PC-3 (cell line): Measurements from ENCODE around the gene PTGDS. TPM values are rescaled to one million over a fixed set of nuclear protein-coding genes. Genes with fewer than 3 reads are reported as not detected.

ENCODE experiments used
- ATAC-seq: fragments of 200-7000 bp; cut with Tn5 transposase; 2 replicates; pipeline ENCODE4 v1.9.1; 2020; ENCODE audit warnings: mild to moderate bottlenecking, moderate library complexity
- BruUV-seq: library from RNA; stranded (reverse); fragments of 400-500 nt; replicated peaks from 2 replicates; lab custom pipeline; 2021; lab: Mats Ljungman, UMichigan
- CTCF ChIA-PET: fragments of 300-600 bp; sonication (Branson Sonifier 250); formaldehyde crosslinking; loops from one replicate; lab custom pipeline; 2022; ENCODE audit warnings: antibody characterized with exemption; lab: Charles Lee
- POLR2A ChIA-PET: fragments of 300-600 bp; sonication (Branson Sonifier 250); formaldehyde crosslinking; loops from one replicate; lab custom pipeline; 2022; ENCODE audit warnings: antibody characterized with exemption; ENCODE audit not compliant: unreplicated experiment; lab: Charles Lee
- DNase-seq: peaks from one replicate; pipeline ENCODE4 v3.0.0-alpha.2; 2015
- H2AFZ ChIP-seq: fragments of 300-600 bp; sonication (generic); 2 replicates; pipeline ENCODE4 v1.6.0; 2016; ENCODE audit warnings: antibody characterized with exemption, low read length
- H3F3A ChIP-seq: fragments of 300-600 bp; sonication (generic); one replicate; pipeline ENCODE4 v1.6.0; 2017; ENCODE audit warnings: antibody characterized with exemption, low read length, control low read depth, mild to moderate bottlenecking; ENCODE audit not compliant: unreplicated experiment
- H3K27ac ChIP-seq: fragments of 300-600 bp; sonication (generic); 2 replicates; pipeline ENCODE4 v1.5.1; 2016; ENCODE audit warnings: mild to moderate bottlenecking, low read length
- H3K27me3 ChIP-seq: fragments of 300-600 bp; sonication (generic); 2 replicates; pipeline ENCODE4 v1.6.1; 2016; ENCODE audit warnings: low read length, mixed read lengths
- H3K36me3 ChIP-seq: fragments of 300-600 bp; sonication (generic); 2 replicates; pipeline ENCODE4 v1.6.1; 2016; ENCODE audit warnings: low read depth, mixed run types, low read length, mixed read lengths
- H3K4me1 ChIP-seq: fragments of 300-600 bp; sonication (generic); 2 replicates; pipeline ENCODE4 v1.5.1; 2016; ENCODE audit warnings: low read length; ENCODE audit not compliant: insufficient read depth
- H3K4me2 ChIP-seq: fragments of 300-600 bp; sonication (generic); 2 replicates; pipeline ENCODE4 v1.6.0; 2016; ENCODE audit warnings: low read length
- H3K4me3 ChIP-seq: fragments of 300-600 bp; sonication (generic); 2 replicates; pipeline ENCODE4 v1.5.1; 2016; ENCODE audit warnings: mild to moderate bottlenecking, low read length, mixed read lengths
- H3K79me2 ChIP-seq: fragments of 300-600 bp; sonication (generic); 2 replicates; pipeline ENCODE4 v1.6.1; 2017; ENCODE audit warnings: low read length, mixed read lengths
- H3K9ac ChIP-seq: fragments of 300-600 bp; sonication (generic); 2 replicates; pipeline ENCODE4 v1.6.0; 2016; ENCODE audit warnings: mild to moderate bottlenecking, low read length
- H3K9me2 ChIP-seq: fragments of 300-600 bp; sonication (generic); replicated peaks from 2 replicates; pipeline ENCODE4 v1.6.1; 2016; ENCODE audit warnings: mixed run types, low read length, mixed read lengths
- H3K9me3 ChIP-seq: fragments of 300-600 bp; sonication (generic); 2 replicates; pipeline ENCODE4 v1.6.1; 2016; ENCODE audit warnings: low read length, mixed read lengths
- H4K20me1 ChIP-seq: fragments of 300-600 bp; sonication (generic); 2 replicates; pipeline ENCODE4 v1.6.1; 2016; ENCODE audit warnings: low read length, mixed read lengths
- EZH2 ChIP-seq: fragments of 300-600 bp; sonication (generic); IDR thresholded peaks from one replicate; pipeline ENCODE4 v1.6.1; 2017; ENCODE audit warnings: antibody characterized with exemption, mild to moderate bottlenecking, low read length; ENCODE audit not compliant: unreplicated experiment
- EZH2phosphoT487 ChIP-seq: fragments of 300-600 bp; sonication (generic); IDR thresholded peaks from 2 replicates; pipeline ENCODE4 v1.6.1; 2018; ENCODE audit warnings: mild to moderate bottlenecking, antibody characterized with exemption, low read length, borderline replicate concordance
- intact Hi-C: fragments of 100-400 bp; cut with micrococcal nuclease; formaldehyde crosslinking; loops from 2 replicates; pipeline ENCODE4 v1.9.0; 2023
- total RNA-seq: library from RNA; depleted of rRNA; stranded (reverse); fragments of >200 nt; gene quantifications from 2 replicates; pipeline ENCODE4 v1.2.3, GENCODE V29; 2014
- TF ChIP-seq, protein P1 (sequence below): fragments of 300-600 bp; sonication (generic); conservative IDR thresholded peaks from 2 replicates; pipeline ENCODE4 v1.5.1; 2017; ENCODE audit warnings: antibody characterized with exemption, low read depth, mild to moderate bottlenecking, low read length

The PTGDS gene
- total RNA-seq, 1 experiment from 2014 or later = not detected

- Histone ChIP-seq H3K9me2 (no peaks in the 10 kb centered on the region), H3K27ac (no peak overlapping the region), H3K79me2 (peaks cover 26% of the 10 kb centered on the region), H3K4me3 (peak overlapping the region; percentile 71), H3K9ac (peak overlapping the region; percentile 83), H2AFZ (no peak overlapping the region), H3K36me3 (no peaks in the 10 kb centered on the region; the same call in 1 of the 2 replicates), H4K20me1 (no peaks in the 10 kb centered on the region), H3K4me1 (peaks cover 6% of the 10 kb centered on the region; the same call in 1 of the 2 replicates), H3K9me3 (no peaks in the 10 kb centered on the region), H3F3A (no peaks in the 10 kb centered on the region), H3K4me2 (peak overlapping the region; percentile 98), H3K27me3 (no peaks in the 10 kb centered on the region)
- POLR2A ChIA-PET = interaction anchor here (0.5 kb wide), 1 partner anchor 49 kb away, joined by 6 read pairs; the partner anchor contains the start of gene PAXX
- CTCF ChIA-PET = interaction anchor here (1.1 kb wide), 1 partner anchor 53 kb away, joined by 3 read pairs; the partner anchor contains the start of gene CLIC3
- ATAC-seq (peak; percentile 23), DNase-seq (peak; percentile 18)
- TF ChIP-seq, protein P1, sequence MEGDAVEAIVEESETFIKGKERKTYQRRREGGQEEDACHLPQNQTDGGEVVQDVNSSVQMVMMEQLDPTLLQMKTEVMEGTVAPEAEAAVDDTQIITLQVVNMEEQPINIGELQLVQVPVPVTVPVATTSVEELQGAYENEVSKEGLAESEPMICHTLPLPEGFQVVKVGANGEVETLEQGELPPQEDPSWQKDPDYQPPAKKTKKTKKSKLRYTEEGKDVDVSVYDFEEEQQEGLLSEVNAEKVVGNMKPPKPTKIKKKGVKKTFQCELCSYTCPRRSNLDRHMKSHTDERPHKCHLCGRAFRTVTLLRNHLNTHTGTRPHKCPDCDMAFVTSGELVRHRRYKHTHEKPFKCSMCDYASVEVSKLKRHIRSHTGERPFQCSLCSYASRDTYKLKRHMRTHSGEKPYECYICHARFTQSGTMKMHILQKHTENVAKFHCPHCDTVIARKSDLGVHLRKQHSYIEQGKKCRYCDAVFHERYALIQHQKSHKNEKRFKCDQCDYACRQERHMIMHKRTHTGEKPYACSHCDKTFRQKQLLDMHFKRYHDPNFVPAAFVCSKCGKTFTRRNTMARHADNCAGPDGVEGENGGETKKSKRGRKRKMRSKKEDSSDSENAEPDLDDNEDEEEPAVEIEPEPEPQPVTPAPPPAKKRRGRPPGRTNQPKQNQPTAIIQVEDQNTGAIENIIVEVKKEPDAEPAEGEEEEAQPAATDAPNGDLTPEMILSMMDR = no peak
- TF ChIP-seq EZH2phosphoT487 = no peak
- TF ChIP-seq EZH2 = no peak
- intact Hi-C loops = loop anchor here (2.0 kb wide), 1 partner anchor 57 kb away; the partner anchor contains the start of gene TRAF2
- TSS peak; percentile 27 for BruUV-seq
Observed at GRCh38 chr9:136943291-136944211, 33.8 kb upstream of the PTGDS start.

- ATAC-seq (peak; percentile 50), DNase-seq (peak; percentile 31)
- peaks cover 26% of the 10 kb centered on the region for H3K79me2 ChIP-seq
- peak overlapping the region; percentile 83 for H3K9ac ChIP-seq
- H3F3A ChIP-seq = no peaks in the 10 kb centered on the region
- H3K27me3 ChIP-seq = no peaks in the 10 kb centered on the region
- no peak for TF ChIP-seq EZH2phosphoT487
- no peak for TF ChIP-seq EZH2
- TF ChIP-seq, protein P1 = no peak
- no TSS peak for BruUV-seq
- ChIA-PET CTCF (interaction anchor here (1.1 kb wide), 1 partner anchor 52 kb away, joined by 3 read pairs; the partner anchor contains the start of gene CLIC3), POLR2A (interaction anchor here (0.5 to 0.6 kb wide), 2 partner anchors 48 to 219 kb away, joined by 5 to 6 read pairs; partner anchors contain the start of gene PAXX)
- H3K9me3 ChIP-seq = no peaks in the 10 kb centered on the region
- peak overlapping the region; percentile 71 for H3K4me3 ChIP-seq
- H3K4me2 ChIP-seq = peak overlapping the region; percentile 98
- no peaks in the 10 kb centered on the region for H4K20me1 ChIP-seq
- no peaks in the 10 kb centered on the region; the same call in 1 of the 2 replicates for H3K36me3 ChIP-seq
- H3K9me2 ChIP-seq = no peaks in the 10 kb centered on the region
- intact Hi-C loops = loop anchor here (2.0 kb wide), 1 partner anchor 57 kb away; the partner anchor contains the start of gene TRAF2
- H3K27ac ChIP-seq = no peak overlapping the region
- no peak overlapping the region for H2AFZ ChIP-seq
- H3K4me1 ChIP-seq = peaks cover 9% of the 10 kb centered on the region; the same call in 1 of the 2 replicates
Observed at GRCh38 chr9:136944212-136944518, 33.1 kb upstream of the PTGDS start.
